Esophagus squamous epithelium (tissue), 4 donors: ENCODE results near the gene NSMCE3.

Source experiments
- CTCF ChIP-seq, 6 experiments: fragments of 450-650 bp in 4 of 6; fragments of 200-600 bp in 2 of 6; sonication (generic) in 2 of 6; IDR thresholded peaks; one replicate each; pipeline ENCODE4 v1.5.1; 2016 to 2019; ENCODE audit warnings: antibody characterized with exemption in 6 of 6, mild to moderate bottlenecking in 4 of 6, moderate library complexity in 4 of 6
- POLR2A ChIP-seq, 4 donors: fragments of 450-650 bp; IDR thresholded peaks; one replicate each; pipeline ENCODE4 v1.6.1; 2017; ENCODE audit warnings: antibody characterized with exemption in 4 of 4, mild to moderate bottlenecking in 4 of 4, moderate library complexity in 3 of 4

GRCh38 chr15:29280514-29280913 is 10.9 kb upstream of the NSMCE3 start:
- TF ChIP-seq POLR2A (IDR thresholded peaks at IDR 0.05) (no peak), CTCF (IDR thresholded peaks at IDR 0.05) (no peak)
